HAP-1 (cell line): Measurements from ENCODE around the gene PLEKHH2.
"Not testable (repeated sequence)": the region's sequence is repeated elsewhere in the genome, so short reads cannot be mapped to it uniquely, and the experiment has no call there.

ENCODE experiments used
- DNase-seq, 2 experiments: peaks; one replicate each; pipeline ENCODE4 v3.0.0-alpha.2; 2016 to 2020; ENCODE audit warnings: low spot score in 2 of 2
- H3K27me3 ChIP-seq: fragments of 250-450 bp; sonication (Bioruptor Pico); 2 replicates; pipeline ENCODE4 v1.5.1; 2020; ENCODE audit warnings: low read depth, mild to moderate bottlenecking, moderate library complexity
- H3K36me3 ChIP-seq: fragments of 250-450 bp; sonication (Bioruptor Pico); replicated peaks from 2 replicates; pipeline ENCODE4 v1.5.1; 2020; ENCODE audit warnings: mild to moderate bottlenecking
- H3K4me1 ChIP-seq: fragments of 250-450 bp; sonication (Bioruptor Pico); 2 replicates; pipeline ENCODE4 v1.5.1; 2020; ENCODE audit warnings: mild to moderate bottlenecking
- H3K4me3 ChIP-seq: fragments of 250-450 bp; sonication (Bioruptor Pico); 2 replicates; pipeline ENCODE4 v1.5.1; 2020; ENCODE audit warnings: mild to moderate bottlenecking, moderate library complexity
- H3K9me3 ChIP-seq: fragments of 250-450 bp; sonication (Bioruptor Pico); 2 replicates; pipeline ENCODE4 v1.5.1; 2020; ENCODE audit warnings: mild to moderate bottlenecking, moderate library complexity
- in situ Hi-C: fragments of 300-500 bp; cut with MboI; formaldehyde crosslinking; loops from 3 replicates; pipeline ENCODE4 v1.14.3; 2020; ENCODE audit warnings: low sequenced_read_pairs, inconsistent platforms, mixed read lengths

Gene PLEKHH2

DNA sequence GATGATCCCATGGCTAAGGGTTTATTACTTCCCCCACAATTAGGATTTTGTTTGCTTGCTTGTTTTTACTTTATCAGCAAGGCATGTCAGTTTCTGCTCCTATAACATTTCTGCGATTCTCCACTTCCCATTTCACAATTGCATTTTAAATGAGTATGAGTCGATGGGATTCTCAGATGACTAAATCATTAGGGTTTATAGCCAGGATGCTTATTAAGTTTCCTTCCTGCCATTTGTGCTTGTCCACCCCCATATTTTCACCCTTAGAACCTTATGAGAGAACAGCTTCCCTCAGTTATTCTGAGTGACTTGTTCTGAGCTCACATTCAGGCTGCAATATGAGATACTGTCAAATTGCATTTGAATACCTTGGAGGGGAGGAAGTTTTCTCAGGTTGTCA, 77.1 kb downstream of the PLEKHH2 start:
- Histone ChIP-seq H3K9me3 (no peaks in the 10 kb centered on the region), H3K4me1 (peaks cover 2% of the 10 kb centered on the region), H3K36me3 (no peaks in the 10 kb centered on the region), H3K4me3 (no peak overlapping the region), H3K27me3 (no peaks in the 10 kb centered on the region)
- no peak for DNase-seq
- in situ Hi-C loops = no loop called here

DNA sequence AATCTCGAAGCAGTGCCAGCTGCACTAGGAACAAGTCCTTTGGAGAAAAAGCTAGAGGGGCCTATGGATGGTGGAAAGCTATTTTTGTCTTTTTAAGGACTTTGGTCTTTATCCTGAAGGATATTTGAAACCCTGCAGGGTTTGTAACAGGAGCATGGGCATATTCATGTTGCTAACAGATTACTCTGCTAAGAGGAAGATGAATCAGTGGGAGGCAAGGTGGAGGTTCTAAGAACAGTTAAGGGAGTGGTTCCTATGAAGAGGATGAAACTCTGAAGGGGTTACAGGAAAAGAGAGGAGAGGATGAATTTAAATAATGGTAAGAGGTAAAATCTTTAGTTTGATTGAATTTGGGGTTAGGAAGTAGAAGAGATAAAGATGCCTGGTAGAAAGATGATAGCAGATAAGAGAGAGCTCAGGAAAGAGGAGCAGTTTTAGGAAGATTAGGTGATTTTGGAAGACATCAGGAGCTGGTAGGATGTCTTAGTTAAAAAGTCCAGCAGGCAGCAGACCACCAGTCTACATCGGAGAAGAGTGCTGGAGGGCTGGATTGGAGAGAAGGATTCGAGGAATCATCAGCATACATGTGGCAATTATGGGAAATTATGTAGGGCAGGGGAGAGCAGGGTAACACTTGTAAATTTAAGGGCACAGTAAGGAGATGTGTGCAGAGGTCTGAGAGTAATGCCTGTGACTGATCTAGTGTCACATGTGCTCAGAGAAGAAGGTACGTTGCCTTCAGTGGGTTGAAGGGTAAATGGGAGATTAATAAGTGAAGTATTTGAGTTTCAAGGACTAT, 78.4 kb downstream of the PLEKHH2 start:
- in situ Hi-C loops = no loop called here
- H3K27me3 ChIP-seq = no peaks in the 10 kb centered on the region
- no peaks in the 10 kb centered on the region for H3K36me3 ChIP-seq
- no peak for DNase-seq
- H3K9me3 ChIP-seq = no peaks in the 10 kb centered on the region
- H3K4me1 ChIP-seq = peaks cover 2% of the 10 kb centered on the region
- no peak overlapping the region for H3K4me3 ChIP-seq

DNA sequence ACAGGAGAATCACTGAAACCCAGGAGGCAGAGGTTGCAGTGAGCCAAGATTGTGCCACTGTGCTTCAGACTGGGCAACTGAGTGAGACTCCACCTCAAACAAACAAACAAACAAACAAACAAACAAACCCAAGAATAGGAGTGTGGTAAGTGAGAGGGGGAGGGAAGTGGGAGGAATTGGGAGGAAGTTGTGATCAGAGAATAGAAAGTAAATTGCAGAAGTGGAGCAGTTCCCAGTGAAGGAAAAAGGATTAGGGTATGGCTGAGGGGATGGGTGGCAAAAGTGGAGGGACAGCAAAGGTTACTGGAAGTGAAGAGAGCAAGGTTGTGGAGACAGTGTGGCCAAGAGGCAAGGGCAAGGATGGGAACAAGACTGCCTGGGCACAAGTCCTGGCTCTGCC, 80.3 kb downstream of the PLEKHH2 start:
- no peak for DNase-seq
- in situ Hi-C loops = no loop called here
- Histone ChIP-seq H3K4me1 (peaks cover 2% of the 10 kb centered on the region), H3K9me3 (no peaks in the 10 kb centered on the region), H3K4me3 (no peak overlapping the region), H3K27me3 (no peaks in the 10 kb centered on the region), H3K36me3 (no peaks in the 10 kb centered on the region)

DNA sequence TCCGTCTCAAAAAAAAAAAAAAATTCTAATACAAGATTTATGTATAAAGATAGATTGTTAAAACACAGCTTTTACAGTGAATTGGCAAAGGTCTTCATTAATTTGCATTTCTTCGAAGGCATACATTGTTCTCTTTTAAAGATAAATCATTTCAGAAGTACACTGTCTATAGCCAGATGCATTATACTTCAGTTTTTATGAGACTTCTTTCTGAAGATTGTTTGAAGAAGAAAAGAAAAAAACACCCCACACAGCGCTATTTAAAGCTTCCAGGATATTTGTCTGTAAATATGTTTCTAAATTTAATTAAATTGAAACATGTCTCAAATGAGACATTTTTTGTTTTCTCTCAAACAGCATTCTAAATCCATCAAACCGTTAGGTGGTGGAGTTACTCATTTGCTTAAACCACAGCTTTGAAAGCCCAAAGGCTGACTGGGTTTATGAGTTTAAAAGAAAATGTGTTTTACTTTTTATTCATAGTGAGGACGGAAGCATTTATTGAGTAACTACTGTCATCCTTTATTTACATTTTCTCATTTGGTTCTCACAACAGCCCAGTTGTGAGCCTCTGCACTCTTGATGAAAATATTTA, 81.6 kb downstream of the PLEKHH2 start:
- in situ Hi-C loops = no loop called here
- H3K9me3 ChIP-seq = no peaks in the 10 kb centered on the region
- peak in 1 of 2 experiments; percentile 57 for DNase-seq
- no peak overlapping the region for H3K4me3 ChIP-seq
- H3K27me3 ChIP-seq = no peaks in the 10 kb centered on the region
- H3K36me3 ChIP-seq = no peaks in the 10 kb centered on the region
- peaks cover 2% of the 10 kb centered on the region for H3K4me1 ChIP-seq

DNA sequence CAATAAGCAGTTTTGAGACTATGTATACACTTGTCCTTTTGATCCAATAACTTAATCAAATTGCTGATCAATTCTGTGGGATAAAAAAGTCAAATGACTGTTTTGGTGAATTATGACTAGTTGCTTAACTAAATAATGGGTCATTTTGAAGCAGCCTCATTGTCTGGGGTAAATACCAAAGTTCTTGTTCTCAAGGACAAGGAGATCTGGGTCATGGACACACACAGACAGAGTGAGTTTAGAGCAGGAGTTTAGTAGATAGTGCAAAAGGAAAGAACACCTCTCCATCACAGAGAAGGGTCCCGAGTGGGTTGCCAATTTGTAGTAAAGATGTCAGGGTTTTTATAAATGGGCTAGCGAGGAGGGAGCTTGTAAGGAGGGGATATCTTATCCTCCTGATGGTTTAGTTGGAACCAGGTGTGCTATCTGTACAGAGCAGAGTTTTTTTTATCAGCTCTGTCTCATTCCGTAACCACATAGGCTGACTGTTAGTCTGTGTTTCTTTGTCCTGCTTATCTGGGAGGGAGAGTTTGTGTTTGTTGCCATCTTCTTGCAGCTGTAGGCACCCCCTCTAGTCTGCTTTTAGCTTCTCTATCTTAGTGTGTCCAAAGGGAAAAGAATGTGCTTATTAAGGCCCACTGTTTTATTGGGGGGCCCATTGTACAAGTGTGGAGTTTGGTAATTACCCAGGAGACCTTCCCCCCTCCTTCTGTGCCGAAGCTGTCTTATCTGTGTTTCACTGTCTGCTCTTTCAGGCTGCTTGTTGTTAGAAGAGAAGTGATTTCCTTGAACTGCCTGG, 87.9 kb downstream of the PLEKHH2 start:
- in situ Hi-C loops = no loop called here
- Histone ChIP-seq H3K4me3 (no peak overlapping the region), H3K4me1 (peaks cover 12% of the 10 kb centered on the region), H3K36me3 (no peaks in the 10 kb centered on the region), H3K27me3 (no peaks in the 10 kb centered on the region), H3K9me3 (no peaks in the 10 kb centered on the region)
- no peak for DNase-seq

DNA sequence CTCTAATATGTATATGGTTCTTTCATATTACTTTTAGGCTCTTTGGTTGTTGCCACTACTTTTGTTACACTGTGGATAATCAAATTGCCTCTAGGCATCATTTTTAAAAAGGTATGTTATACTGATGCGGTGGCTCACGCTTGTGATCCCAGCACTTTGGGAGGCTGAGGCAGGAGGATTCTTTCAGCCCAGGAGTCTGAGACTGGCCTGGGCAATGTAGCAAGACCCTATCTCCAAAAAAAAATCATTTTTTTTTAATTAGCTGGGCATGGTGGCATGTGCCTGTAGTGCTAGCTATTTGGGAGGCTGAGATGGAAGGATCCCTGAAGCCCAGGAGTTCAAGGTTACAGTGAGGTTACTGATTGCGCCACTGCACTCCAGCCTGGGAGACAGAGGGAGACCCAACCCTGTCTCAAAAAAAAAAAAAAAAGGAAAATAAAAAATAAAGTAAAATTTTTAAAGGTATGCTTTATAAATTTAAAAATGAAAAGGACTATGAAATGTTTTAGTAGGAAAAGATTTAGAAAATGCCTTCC, 88.7 kb downstream of the PLEKHH2 start:
- no peaks in the 10 kb centered on the region for H3K9me3 ChIP-seq
- in situ Hi-C loops = no loop called here
- H3K36me3 ChIP-seq = no peaks in the 10 kb centered on the region
- no peak for DNase-seq
- H3K4me1 ChIP-seq = peaks cover 12% of the 10 kb centered on the region
- H3K4me3 ChIP-seq = no peak overlapping the region
- no peaks in the 10 kb centered on the region for H3K27me3 ChIP-seq

DNA sequence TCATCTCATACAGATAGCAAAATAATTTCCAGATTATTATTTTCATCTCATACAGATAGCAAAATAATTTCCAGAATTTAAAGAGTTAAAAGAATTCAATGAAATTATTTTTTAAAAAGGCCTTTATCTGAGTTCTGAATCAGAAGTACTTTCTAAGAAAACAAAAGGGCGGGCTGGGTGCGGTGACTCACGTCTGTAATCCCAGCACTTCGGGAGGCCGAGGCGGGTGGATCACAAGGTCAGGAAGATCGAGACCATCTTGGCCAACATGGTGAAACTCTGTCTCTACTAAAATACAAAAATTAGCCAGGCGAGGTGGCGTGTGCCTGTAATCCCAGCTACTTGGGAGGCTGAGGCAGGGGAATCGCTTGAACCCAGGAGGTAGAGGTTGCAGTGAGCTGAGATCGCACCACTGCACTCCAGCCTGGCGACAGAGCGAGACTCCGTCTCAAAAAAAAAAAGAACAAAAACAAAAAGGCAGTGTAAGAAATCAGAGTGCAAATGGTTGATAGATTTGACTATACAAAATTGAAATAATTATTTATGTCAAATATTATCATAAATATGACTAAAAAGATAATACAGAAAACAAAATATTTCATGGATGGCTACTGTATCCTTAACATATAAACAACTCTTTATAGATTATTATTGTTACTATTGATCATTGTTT, 90.0 kb downstream of the PLEKHH2 start:
- H3K27me3 ChIP-seq, H3K9me3 ChIP-seq, H3K36me3 ChIP-seq, H3K4me3 ChIP-seq, in situ Hi-C loops: not testable (repeated sequence)
- DNase-seq = peak; percentile 21 to 40
- peaks cover 12% of the 10 kb centered on the region for H3K4me1 ChIP-seq

DNA sequence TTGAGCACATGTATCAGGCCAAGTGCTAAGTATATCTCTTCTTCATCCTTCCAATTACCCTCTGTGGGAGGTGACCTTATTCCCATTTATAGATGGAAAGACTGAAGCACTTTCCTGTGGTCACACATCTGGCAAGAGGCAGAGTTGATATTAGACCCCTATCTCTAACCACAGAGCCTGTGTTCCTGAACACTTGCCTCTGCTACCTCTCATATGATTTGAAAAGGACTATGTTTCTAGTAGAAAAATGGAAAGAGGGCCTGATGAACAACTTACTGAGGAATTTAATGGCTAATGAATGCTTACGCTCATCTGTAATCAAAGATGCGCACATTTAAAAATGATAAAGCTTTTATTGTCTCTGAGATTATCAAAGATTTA, 90.6 kb downstream of the PLEKHH2 start:
- Histone ChIP-seq H3K27me3 (no peaks in the 10 kb centered on the region; the same call in 1 of the 2 replicates), H3K4me1 (peaks cover 12% of the 10 kb centered on the region), H3K4me3 (no peak overlapping the region), H3K36me3 (no peaks in the 10 kb centered on the region), H3K9me3 (no peaks in the 10 kb centered on the region)
- in situ Hi-C loops = no loop called here
- no peak for DNase-seq

DNA sequence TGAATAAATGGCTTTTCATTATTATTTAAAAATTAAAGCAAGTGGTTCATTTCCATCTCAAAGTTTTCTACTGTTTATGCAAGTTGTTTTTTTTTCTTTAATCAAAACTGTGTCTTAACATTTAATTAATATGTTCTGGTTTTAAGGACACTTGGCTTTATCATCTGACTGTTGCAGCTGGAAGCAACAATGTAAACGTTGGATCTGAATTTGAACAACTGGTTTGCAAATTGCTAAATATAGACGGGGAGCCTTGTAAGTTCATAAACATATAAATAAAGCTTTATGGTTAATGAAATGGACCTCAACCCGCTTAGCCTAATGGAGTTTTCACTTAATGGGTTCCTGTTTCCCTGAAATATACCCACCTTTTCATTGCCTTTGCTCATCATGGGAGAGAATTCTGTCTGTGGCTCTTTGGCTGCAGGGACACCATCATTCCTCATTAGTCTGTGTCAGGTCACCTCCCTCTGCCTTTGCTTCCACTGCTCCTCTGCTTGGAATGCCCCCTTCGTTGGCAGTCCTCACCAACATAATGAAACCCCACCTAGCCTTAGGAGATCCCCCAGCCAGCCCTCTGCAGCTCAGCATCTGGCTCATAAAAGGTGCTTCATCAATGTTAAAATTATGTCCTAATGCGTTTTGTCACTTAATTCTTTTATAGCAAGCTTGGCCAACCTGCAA, 92.6 kb downstream of the PLEKHH2 start:
- in situ Hi-C loops = no loop called here
- no peak for DNase-seq
- H3K4me3 ChIP-seq = no peak overlapping the region

DNA sequence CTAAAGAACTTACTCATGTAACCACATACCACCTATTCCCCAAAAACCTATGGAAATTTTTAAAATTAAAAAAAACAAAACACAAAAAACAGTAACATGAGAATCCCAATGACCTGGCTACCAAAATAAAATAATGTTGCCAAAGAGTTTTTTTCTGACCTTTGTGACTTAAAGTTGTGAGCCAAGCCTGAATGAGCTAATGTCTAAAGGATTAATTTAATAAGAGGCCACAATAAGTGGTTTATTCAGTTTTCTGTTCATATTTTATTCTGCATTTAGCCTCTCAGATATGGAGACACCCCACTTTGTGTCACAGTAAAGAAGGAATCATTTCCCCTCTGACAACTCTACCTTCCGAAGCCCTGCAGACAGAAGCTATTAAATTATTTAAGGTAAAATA, 94.2 kb downstream of the PLEKHH2 start:
- no peaks in the 10 kb centered on the region for H3K36me3 ChIP-seq
- no peak overlapping the region for H3K4me3 ChIP-seq
- DNase-seq = no peak
- in situ Hi-C loops = no loop called here
- H3K27me3 ChIP-seq = no peaks in the 10 kb centered on the region; the same call in 1 of the 2 replicates
- H3K4me1 ChIP-seq = peaks cover 12% of the 10 kb centered on the region
- H3K9me3 ChIP-seq = no peaks in the 10 kb centered on the region

More for the DNA sequence above, 92.6 kb downstream of the PLEKHH2 start:
- Histone ChIP-seq H3K36me3 (no peaks in the 10 kb centered on the region), H3K9me3 (no peaks in the 10 kb centered on the region), H3K4me1 (peaks cover 12% of the 10 kb centered on the region), H3K27me3 (no peaks in the 10 kb centered on the region; the same call in 1 of the 2 replicates)

DNA sequence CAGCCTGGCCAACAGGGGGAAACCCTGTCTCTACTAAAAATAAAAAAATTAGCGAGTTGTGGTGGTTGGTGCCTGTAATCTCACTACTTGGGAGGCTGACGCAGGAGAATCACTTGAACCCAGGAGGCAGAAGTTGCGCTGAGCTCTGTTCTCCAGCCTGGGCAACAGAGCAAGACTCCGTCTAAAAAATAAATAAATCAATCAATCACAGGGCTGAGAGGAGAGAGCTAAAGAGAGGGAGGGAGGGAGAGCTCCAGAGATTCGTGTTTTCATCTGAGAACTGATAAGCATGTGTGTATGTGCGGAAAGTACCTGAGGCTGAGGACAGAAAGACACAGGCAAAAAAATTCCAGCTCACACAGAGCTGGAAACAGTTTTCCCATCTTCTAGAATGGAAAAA, 99.6 kb downstream of the PLEKHH2 start:
- in situ Hi-C loops = no loop called here
- Histone ChIP-seq H3K27me3 (no peaks in the 10 kb centered on the region; the same call in 1 of the 2 replicates), H3K9me3 (no peaks in the 10 kb centered on the region), H3K36me3 (no peaks in the 10 kb centered on the region), H3K4me3 (no peak overlapping the region), H3K4me1 (peaks cover 8% of the 10 kb centered on the region)
- no peak for DNase-seq

DNA sequence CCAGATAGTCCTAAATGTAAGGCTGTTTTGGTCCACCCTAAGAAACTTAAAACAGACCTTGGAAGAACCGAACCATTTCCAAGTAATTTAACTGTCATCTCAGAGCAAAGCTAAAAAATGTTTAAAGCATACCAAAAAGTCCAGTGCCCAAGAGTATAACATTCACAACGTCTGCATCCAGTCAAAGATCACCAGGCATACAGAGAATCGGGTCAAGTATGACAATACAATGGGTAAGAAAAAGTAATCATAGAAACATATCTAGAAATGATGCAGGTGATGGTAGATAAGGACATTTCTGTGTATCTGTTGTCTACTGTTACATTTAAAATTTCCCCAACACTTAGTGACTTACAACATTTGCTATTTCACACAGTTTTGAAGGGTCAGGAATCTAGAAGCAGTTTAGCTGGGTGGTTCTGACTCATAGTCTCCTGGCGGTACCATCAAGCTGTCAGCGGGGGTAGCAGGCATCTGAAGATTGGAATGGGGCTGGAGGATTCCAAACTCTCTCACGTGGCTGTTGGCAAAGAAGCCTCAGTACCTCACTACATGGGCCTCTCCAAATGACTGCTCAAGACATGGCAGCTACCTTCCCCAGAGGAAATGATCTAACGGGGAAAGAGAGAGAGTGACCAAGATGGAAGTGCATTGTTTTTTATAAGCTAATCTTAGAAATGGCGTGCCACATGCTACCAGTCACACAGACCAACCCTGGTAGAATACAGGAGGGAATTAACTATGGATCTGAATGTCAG, 100.2 kb downstream of the PLEKHH2 start:
- in situ Hi-C loops = no loop called here
- DNase-seq = no peak

More for the DNA sequence above, 100.2 kb downstream of the PLEKHH2 start:
- Histone ChIP-seq H3K4me1 (peaks cover 10% of the 10 kb centered on the region), H3K36me3 (no peaks in the 10 kb centered on the region), H3K4me3 (no peak overlapping the region), H3K9me3 (no peaks in the 10 kb centered on the region), H3K27me3 (no peaks in the 10 kb centered on the region; the same call in 1 of the 2 replicates)
